ENCODE measurements around the gene FAM118B. TPM values are rescaled to one million over a fixed set of nuclear protein-coding genes. Genes with fewer than 3 reads are reported as not detected.

Gene FAM118B
- total and polyA plus RNA-seq, 2 experiments from 2014 or later, result 13.7 to 33.9 TPM

DNA sequence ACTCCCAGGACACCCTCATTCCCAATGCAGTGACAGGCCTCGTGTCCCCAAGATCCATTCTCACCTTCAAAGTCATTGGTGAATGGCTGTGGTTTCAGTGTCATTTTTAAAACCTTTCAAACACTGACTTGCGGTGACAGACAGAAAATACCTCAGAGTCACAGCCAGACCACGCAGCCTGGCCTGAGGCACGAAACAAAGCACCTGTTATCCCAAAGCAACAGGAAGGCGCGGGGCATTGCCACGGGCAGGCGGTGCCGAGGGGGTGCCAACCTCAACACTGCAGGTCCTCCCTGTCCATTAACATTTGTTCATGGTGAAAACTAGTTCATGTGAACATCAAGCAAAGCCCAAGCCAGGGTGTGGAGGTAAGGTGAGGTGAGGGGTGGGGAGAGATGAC, 38.3 kb upstream of the FAM118B start:
- Histone ChIP-seq H3K9me3 (ENCODE audit: low read depth) (no peaks in the 10 kb centered on the region), H3K4me3 (no peak overlapping the region), H3K36me3 (no peaks in the 10 kb centered on the region), H3K27ac (no peak overlapping the region), H3K4me1 (ENCODE audit: low read depth) (no peaks in the 10 kb centered on the region), H3K27me3 (no peaks in the 10 kb centered on the region)
- TF ChIP-seq, protein P1, sequence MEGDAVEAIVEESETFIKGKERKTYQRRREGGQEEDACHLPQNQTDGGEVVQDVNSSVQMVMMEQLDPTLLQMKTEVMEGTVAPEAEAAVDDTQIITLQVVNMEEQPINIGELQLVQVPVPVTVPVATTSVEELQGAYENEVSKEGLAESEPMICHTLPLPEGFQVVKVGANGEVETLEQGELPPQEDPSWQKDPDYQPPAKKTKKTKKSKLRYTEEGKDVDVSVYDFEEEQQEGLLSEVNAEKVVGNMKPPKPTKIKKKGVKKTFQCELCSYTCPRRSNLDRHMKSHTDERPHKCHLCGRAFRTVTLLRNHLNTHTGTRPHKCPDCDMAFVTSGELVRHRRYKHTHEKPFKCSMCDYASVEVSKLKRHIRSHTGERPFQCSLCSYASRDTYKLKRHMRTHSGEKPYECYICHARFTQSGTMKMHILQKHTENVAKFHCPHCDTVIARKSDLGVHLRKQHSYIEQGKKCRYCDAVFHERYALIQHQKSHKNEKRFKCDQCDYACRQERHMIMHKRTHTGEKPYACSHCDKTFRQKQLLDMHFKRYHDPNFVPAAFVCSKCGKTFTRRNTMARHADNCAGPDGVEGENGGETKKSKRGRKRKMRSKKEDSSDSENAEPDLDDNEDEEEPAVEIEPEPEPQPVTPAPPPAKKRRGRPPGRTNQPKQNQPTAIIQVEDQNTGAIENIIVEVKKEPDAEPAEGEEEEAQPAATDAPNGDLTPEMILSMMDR (IDR thresholded peaks at IDR 0.05; ENCODE audit: low read depth, low read length), result no peak
- DNase-seq (ENCODE audit: low read depth in 1 of 2, low spot score in 1 of 2), result no peak

DNA sequence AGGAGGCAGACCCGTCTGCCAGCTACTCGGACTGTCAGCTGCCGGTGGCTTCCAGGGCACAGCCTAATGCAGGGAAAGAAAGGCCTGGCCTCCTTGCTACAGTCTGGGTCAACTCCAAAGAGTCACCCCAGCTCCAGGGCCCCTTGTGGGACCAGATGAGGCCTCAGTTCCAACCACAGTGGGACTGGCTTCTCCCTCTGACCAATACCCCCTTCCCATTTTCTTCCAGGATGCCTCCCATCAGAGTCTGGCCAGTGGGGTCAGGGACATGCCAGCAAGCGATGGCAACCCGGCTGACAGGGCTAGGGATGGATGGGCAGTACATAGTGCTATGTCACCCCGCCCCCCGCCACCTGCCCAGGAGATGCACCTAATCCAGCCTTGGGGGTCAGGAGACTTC, 36.8 kb upstream of the FAM118B start:
- Histone ChIP-seq H3K9me3 (ENCODE audit: low read depth) (no peaks in the 10 kb centered on the region), H3K4me1 (ENCODE audit: low read depth) (no peaks in the 10 kb centered on the region), H3K27ac (no peak overlapping the region), H3K36me3 (no peaks in the 10 kb centered on the region), H3K4me3 (no peak overlapping the region), H3K27me3 (no peaks in the 10 kb centered on the region)
- no peak for DNase-seq (ENCODE audit: low read depth in 1 of 2, low spot score in 1 of 2)
- TF ChIP-seq, protein P1 (IDR thresholded peaks at IDR 0.05; ENCODE audit: low read depth, low read length), result no peak

DNA sequence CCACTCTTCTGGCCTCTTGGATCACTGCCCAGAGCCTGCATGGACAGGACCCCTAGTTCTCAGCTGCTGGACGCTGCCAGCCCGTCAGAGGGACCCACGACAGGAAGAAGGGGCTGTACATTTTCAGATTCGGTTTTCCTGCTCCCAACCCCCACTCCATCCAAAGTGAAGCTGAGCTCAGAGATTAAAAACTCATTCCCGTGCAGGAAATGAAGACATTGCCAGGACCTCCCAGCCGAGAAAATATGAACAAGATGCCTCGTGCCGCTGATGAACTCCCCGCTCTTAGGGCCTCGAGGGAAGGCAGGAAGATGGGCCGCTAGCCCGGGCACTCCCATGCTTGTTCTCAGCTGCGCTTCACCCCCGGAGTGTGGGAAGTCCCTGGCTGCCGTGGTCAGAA, 36.2 kb upstream of the FAM118B start:
- peak in 1 of 2 donors; percentile 77 for DNase-seq (ENCODE audit: low read depth in 1 of 2, low spot score in 1 of 2)
- Histone ChIP-seq H3K27me3 (no peaks in the 10 kb centered on the region), H3K4me3 (no peak overlapping the region), H3K4me1 (ENCODE audit: low read depth) (no peaks in the 10 kb centered on the region), H3K9me3 (ENCODE audit: low read depth) (no peaks in the 10 kb centered on the region), H3K36me3 (no peaks in the 10 kb centered on the region), H3K27ac (no peak overlapping the region)
- TF ChIP-seq, protein P1 (IDR thresholded peaks at IDR 0.05; ENCODE audit: low read depth, low read length), result no peak

DNA sequence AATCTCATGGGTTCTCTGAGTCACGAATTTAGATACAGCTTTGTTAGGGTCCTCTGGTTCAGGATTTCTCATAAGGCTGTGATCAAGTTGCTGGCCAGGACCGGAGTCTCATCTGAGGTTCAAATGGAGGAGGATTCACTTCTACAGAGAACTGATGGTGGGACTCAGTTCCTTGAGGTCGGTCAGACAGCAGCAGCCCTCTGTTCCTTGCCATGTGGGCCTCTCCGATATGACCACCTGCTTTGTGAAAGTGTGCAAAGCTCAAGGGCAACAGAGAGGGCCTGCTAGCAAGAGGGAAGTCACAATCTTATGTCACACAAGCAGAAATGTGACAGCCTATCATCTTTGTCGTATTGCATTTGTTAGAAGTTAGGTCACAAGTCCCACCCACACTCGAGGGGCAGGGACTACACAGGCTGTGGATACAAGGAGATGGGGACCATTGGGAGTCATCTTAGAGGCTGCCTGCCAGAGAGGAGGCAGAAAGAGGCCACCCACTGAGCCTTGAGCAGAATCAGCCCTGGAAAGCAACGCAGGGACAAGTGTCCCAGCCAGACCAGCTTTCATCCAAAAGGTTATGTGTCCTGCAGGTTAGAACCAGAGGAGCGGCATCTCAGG, 34.6 kb upstream of the FAM118B start:
- H3K4me3 ChIP-seq, result no peak overlapping the region
- H3K27ac ChIP-seq, result no peak overlapping the region
- no peak for DNase-seq (ENCODE audit: low read depth in 1 of 2, low spot score in 1 of 2)
- H3K9me3 ChIP-seq (ENCODE audit: low read depth), result no peaks in the 10 kb centered on the region
- H3K27me3 ChIP-seq, result no peaks in the 10 kb centered on the region
- TF ChIP-seq, protein P1 (IDR thresholded peaks at IDR 0.05; ENCODE audit: low read depth, low read length), result no peak
- H3K4me1 ChIP-seq (ENCODE audit: low read depth), result no peaks in the 10 kb centered on the region
- no peaks in the 10 kb centered on the region for H3K36me3 ChIP-seq

DNA sequence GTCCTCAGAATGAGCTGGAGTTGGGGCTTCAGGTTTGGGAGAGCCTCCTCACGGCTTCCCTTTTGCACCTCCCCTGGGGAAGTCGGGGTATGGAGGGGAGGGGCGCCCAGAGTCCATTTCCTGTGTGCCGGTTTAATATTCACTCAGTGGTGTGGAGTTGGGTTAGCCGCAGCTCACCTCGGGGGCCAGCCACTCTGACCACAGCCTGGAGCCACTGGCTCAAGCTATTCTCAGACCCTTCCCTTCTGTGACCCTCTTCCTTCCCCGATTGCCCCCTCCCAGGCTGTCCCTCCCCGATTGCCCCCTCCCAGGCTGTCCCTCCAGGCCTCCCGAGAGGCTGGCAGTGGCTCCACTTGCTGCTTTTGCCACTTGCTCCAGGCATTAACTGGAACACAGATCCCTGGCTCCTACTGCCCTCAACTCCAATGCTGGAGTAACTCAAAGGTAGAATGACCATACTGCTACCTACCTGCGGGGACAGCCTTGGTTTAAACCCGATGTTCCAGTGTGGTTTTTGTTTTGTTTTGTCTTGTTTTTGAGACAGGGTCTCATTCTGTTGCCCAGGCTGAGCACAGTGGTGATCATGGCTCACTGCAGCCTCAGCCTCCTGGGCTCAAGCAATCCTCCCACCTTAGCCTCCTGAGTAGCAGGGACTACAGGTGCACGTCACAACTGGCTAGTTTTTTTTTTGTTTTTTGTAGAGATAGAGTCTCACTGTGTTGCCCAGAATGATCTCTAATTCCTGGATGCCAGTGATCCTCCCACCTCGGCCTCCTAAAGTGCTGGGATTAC, 29.4 kb upstream of the FAM118B start:
- no peaks in the 10 kb centered on the region for H3K4me1 ChIP-seq (ENCODE audit: low read depth)
- H3K4me3 ChIP-seq, result no peak overlapping the region
- H3K27ac ChIP-seq, result no peak overlapping the region
- TF ChIP-seq, protein P1 (IDR thresholded peaks at IDR 0.05; ENCODE audit: low read depth, low read length), result no peak
- no peak for DNase-seq (ENCODE audit: low read depth in 1 of 2, low spot score in 1 of 2)
- H3K27me3 ChIP-seq, result no peaks in the 10 kb centered on the region
- H3K36me3 ChIP-seq, result no peaks in the 10 kb centered on the region
- H3K9me3 ChIP-seq (ENCODE audit: low read depth), result no peaks in the 10 kb centered on the region

Measured in cardiac muscle cell (in vitro differentiated cells and primary cell).